Activated B cell treated with CpG ODN at 0.5 μM for 24 hours (primary cell): ENCODE measurements around the gene DNAJC18. TPM values are rescaled to one million over a fixed set of nuclear protein-coding genes. Genes with fewer than 3 reads are reported as not detected.

Experiments used
- ATAC-seq: fragments of 200-7000 bp; cut with Tn5 transposase; one replicate; pipeline ENCODE4 v1.10.0; 2021; ENCODE audit warnings: low read depth, mild to moderate bottlenecking, moderate library complexity
- CTCF ChIA-PET: fragments of 350-600 bp; sonication (Branson Sonifier 250); formaldehyde crosslinking; loops from one replicate; lab custom pipeline; 2021; ENCODE audit warnings: antibody characterized with exemption; lab: Charles Lee
- POLR2A ChIA-PET: fragments of 350-600 bp; sonication (Branson Sonifier 250); formaldehyde crosslinking; loops from one replicate; lab custom pipeline; 2021; ENCODE audit warnings: antibody characterized with exemption; lab: Charles Lee
- DNase-seq: peaks from one replicate; pipeline ENCODE4 v3.0.0; 2022
- H3K27ac Mint-ChIP-seq: one replicate; pipeline ENCODE4 v1.8.0; 2020; ENCODE audit warnings: mixed read lengths
- H3K27me3 Mint-ChIP-seq: one replicate; pipeline ENCODE4 v1.8.0; 2021; ENCODE audit warnings: mixed read lengths
- H3K36me3 Mint-ChIP-seq: one replicate; pipeline ENCODE4 v1.8.0; 2021; ENCODE audit warnings: low read depth, mixed read lengths
- H3K4me1 Mint-ChIP-seq: one replicate; pipeline ENCODE4 v1.8.0; 2021; ENCODE audit warnings: mixed read lengths
- H3K4me3 Mint-ChIP-seq: one replicate; pipeline ENCODE4 v1.8.0; 2020; ENCODE audit warnings: mild to moderate bottlenecking, mixed read lengths
- H3K9me3 Mint-ChIP-seq: one replicate; pipeline ENCODE4 v1.8.0; 2020; ENCODE audit warnings: mixed read lengths
- CTCF ChIP-seq: fragments of 200-600 bp; IDR thresholded peaks from one replicate; pipeline ENCODE4 v1.8.0; 2022; ENCODE audit warnings: antibody characterized with exemption, mild to moderate bottlenecking
- intact Hi-C: fragments of 100-400 bp; cut with micrococcal nuclease; formaldehyde crosslinking; loops from one replicate; pipeline ENCODE4 v1.15.1; 2024
- total RNA-seq: library from RNA; stranded (reverse); gene quantifications from 2 replicates; pipeline ENCODE4 v1.2.3, GENCODE V29; 2022

Gene DNAJC18
- total RNA-seq, 1 donor from 2014 or later = 9.1 TPM

DNA sequence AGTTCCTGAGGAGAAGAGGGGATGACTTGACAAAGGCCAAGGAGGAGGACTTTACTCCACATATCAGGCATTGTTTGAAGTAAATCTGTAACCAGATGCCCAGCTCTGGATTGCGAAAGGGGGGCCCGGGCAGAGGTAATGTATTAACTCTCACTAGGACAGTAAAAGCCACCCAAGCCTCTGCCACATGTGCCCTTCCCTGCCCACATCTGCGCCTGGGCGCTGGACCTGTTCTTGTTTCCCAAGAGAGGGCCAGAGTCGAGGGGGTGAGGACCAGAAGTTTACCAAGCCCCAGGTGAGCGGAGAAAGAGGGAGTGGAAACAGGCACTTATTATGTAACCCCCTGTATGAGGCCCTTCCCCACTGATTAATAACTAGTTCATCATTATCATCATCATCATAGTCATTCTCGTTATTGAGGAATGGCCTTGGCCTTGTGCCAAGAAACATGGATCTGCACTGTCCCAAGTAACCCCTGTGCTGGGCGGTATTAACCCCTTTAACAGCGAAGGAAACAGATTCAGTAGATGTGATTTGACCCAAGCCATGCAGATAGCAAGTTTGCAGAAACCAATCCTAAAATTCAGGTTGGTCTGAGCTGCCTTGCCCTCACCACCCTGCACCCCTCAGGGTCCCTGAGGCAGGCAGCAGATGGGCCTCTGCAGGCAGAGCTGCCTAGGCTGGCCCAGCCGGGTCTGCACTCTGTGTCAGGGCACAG is 55.9 kb downstream of the DNAJC18 start, which contains the start of gene SLC23A1:
SLC23A1 (minus strand) TSS at position 23 of the 718 bp plus-strand sequence. CDS start 44 bp downstream, outside the sequence.
- no peak for ATAC-seq
- Mint-ChIP-seq H3K9me3 (no peaks in the 10 kb centered on the region), H3K36me3 (no peaks in the 10 kb centered on the region), H3K27me3 (no peaks in the 10 kb centered on the region), H3K4me1 (peaks cover 69% of the 10 kb centered on the region), H3K4me3 (no peak within 1 kb of the TSS), H3K27ac (peak within 1 kb of the TSS; percentile 7)
- intact Hi-C loops = no loop called here
- TF ChIP-seq CTCF = no peak
- DNase-seq = no peak
- CTCF ChIA-PET = interaction anchor here (1.4 kb wide), 1 partner anchor 42 kb away, joined by 3 read pairs; the partner anchor contains the start of gene PAIP2
- POLR2A ChIA-PET = interaction anchor here (1.0 to 1.2 kb wide), 3 partner anchors 41 to 89 kb away, joined by 3 read pairs; partner anchors contain the start of gene PAIP2

DNA sequence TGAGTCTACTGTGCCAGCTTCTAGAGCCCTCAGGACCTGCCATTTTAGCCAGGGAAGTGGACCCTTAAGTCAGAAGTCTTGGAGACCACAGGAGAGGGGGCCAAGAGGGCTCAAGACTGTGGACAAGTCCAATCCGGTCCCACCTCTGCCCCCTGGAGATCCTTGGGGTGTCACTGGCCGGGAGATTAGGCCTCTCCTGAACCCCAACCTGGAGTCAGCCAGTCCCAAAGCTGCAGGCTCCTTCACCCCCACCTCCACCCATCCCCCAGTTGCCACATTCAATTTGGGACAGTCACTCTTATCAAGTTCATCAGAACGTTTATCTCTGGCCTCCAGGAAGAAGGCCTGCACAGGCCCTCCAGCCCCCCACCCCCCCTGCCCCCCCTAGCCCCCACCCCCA is 56.5 kb downstream of the DNAJC18 start:
- H3K27me3 Mint-ChIP-seq = no peaks in the 10 kb centered on the region
- H3K4me3 Mint-ChIP-seq = no peak overlapping the region
- DNase-seq (no peak), ATAC-seq (no peak)
- no peaks in the 10 kb centered on the region for H3K36me3 Mint-ChIP-seq
- H3K9me3 Mint-ChIP-seq = no peaks in the 10 kb centered on the region
- no peak for TF ChIP-seq CTCF
- peak overlapping the region; percentile 7 for H3K27ac Mint-ChIP-seq
- intact Hi-C loops = no loop called here
- CTCF ChIA-PET = no interaction called here
- peaks cover 63% of the 10 kb centered on the region for H3K4me1 Mint-ChIP-seq
- POLR2A ChIA-PET = no interaction called here

- no peak for TF ChIP-seq CTCF
- Mint-ChIP-seq H3K36me3 (no peaks in the 10 kb centered on the region), H3K27me3 (no peaks in the 10 kb centered on the region), H3K27ac (no peak overlapping the region), H3K4me3 (no peak overlapping the region), H3K4me1 (peaks cover 56% of the 10 kb centered on the region), H3K9me3 (no peaks in the 10 kb centered on the region)
- POLR2A ChIA-PET = no interaction called here
- no peak for DNase-seq
- intact Hi-C loops = no loop called here
- ATAC-seq = peak; percentile 35
- CTCF ChIA-PET = no interaction called here
These were observed 57.2 kb downstream of the DNAJC18 start for GRCh38 chr5:139381837-139382761.

DNA sequence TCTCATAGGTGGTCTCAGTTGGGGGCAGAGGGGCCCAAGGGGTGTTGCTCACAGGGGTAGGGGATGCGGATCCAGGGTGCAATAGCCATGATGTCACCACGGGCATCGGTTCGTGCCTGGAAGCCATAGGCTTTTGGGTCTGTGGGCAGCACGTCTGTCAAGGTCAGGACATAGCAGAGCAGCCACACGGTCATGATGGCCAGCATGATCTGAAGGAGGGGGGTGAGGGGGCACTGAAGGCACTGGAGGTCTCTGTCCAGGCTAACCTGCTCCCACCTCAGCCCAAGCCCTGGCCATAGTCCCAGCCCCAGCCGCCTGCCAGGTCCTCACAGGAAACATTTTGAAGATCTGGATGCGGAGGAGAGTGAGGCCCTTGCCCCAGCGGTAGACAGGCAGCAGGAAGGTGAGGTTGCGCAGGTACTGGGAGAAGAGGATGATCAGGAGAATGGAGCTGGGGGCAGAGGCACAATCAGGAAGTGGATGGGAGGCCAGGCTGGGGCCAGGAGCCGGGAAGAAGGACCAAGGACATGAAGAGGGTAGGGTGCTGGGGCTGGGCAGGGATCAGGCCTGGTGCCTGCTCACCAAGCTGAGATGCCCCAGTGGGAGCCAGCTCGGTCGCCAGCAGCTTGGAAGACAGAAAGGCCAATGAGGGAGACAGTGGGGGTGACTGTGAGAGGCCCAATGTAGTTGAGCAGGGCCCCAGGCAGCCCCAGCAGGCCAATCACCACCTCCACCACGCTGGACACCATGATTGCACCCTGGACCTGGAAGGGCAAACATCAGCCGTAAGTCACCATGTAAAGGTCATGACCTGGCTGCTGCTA is 59.5 kb downstream of the DNAJC18 start:
- no peak for DNase-seq
- no peaks in the 10 kb centered on the region for H3K9me3 Mint-ChIP-seq
- H3K4me3 Mint-ChIP-seq = no peak overlapping the region
- no peaks in the 10 kb centered on the region for H3K27me3 Mint-ChIP-seq
- H3K4me1 Mint-ChIP-seq = peaks cover 33% of the 10 kb centered on the region
- ChIA-PET POLR2A (no interaction called here), CTCF (no interaction called here)
- TF ChIP-seq CTCF = no peak
- H3K27ac Mint-ChIP-seq = no peak overlapping the region
- no peak for ATAC-seq
- H3K36me3 Mint-ChIP-seq = peaks cover 2% of the 10 kb centered on the region
- intact Hi-C loops = no loop called here
